Mucosa of descending colon (tissue), 3 donors: ENCODE measurements around the gene PRKAR2B. TPM values are rescaled to one million over a fixed set of nuclear protein-coding genes. Genes with fewer than 3 reads are reported as not detected.
"Not testable (repeated sequence)": the region's sequence is repeated elsewhere in the genome, so short reads cannot be mapped to it uniquely, and the experiment has no call there.

ENCODE experiments used
- ATAC-seq: fragments of 200-7000 bp; cut with Tn5 transposase; one replicate; pipeline ENCODE4 v1.9.1; 2020; ENCODE audit warnings: mild to moderate bottlenecking, moderate library complexity
- DNase-seq, 3 donors: peaks; one replicate each; pipeline ENCODE4 v3.0.0-alpha.2; 2020
- H3K36me3 ChIP-seq: fragments of 200-600 bp; one replicate; pipeline ENCODE4 v1.8.0; 2021; ENCODE audit warnings: low read depth, mild to moderate bottlenecking
- H3K4me1 ChIP-seq: fragments of 200-600 bp; one replicate; pipeline ENCODE4 v1.8.0; 2021; ENCODE audit warnings: low read depth, mild to moderate bottlenecking
- H3K4me3 ChIP-seq: fragments of 200-600 bp; one replicate; pipeline ENCODE4 v1.8.0; 2021; ENCODE audit warnings: mild to moderate bottlenecking
- H3K9me3 ChIP-seq: fragments of 200-600 bp; one replicate; pipeline ENCODE4 v1.8.0; 2021; ENCODE audit warnings: mild to moderate bottlenecking
- intact Hi-C, 2 donors: fragments of 100-400 bp; cut with DNase I in 1 of 2; cut with micrococcal nuclease in 1 of 2; formaldehyde crosslinking; loops; one replicate each; pipeline versions ENCODE4 v1.11.0 to v1.11.1; 2022; cut with DNase I, micrococcal nuclease
- total RNA-seq, 3 donors: library from RNA; stranded (reverse); fragmentation: NEBNext Ultra II Directional in 2 of 3; extraction: Animal tissue kit (Norgen Biotek cat#: 25700) in 2 of 3; gene quantifications; one replicate each; pipeline versions ENCODE4 v1.2.1 to v1.2.4, GENCODE V29; 2021 to 2023
- TF ChIP-seq, protein P1 (sequence below): fragments of 200-600 bp; IDR thresholded peaks from one replicate; pipeline ENCODE4 v1.8.0; 2022; ENCODE audit warnings: antibody characterized with exemption, mild to moderate bottlenecking
- donor health status: DM: no; HTN: no; CAD: no; lungs with moderate emphysema.
- donor health status: DM: no; HTN: no; CAD: no.
- donor health status: DM: no; HTN: yes; CAD: no.

PRKAR2B gene
- total RNA-seq, 3 donors from 2014 or later: 4.6 to 20.8 (median 6.4) TPM

DNA sequence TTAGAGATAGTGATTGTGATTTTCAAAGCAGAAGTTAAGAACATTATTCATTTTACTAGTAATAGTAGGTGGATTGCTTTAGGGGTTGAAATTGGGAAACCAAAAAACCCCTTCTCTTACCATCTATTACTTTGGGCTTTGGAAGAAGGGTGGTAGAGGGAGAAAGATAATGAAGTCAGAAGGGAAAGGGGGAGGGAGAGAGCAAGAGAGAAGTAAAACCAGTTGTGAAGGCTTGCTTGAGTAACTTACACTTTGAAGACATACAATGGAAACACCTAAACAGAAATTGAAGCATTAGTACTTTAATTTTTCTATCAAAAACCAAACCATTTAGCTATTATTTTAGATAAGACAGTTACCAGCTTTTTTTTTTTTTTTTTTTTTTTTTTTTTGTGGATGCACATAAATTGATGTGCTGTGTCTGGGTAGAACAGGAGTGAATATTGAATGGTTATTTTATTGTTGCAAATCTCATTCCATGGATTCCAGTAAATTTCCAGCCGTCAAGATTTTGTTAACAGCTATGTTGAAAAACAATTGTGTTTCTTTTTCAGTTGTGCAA is 5.5 kb downstream of the PRKAR2B start:
- ATAC-seq (no peak), DNase-seq (no peak)
- H3K4me1 ChIP-seq: peaks cover 12% of the 10 kb centered on the region
- no peaks in the 10 kb centered on the region for H3K36me3 ChIP-seq
- TF ChIP-seq, protein P1, sequence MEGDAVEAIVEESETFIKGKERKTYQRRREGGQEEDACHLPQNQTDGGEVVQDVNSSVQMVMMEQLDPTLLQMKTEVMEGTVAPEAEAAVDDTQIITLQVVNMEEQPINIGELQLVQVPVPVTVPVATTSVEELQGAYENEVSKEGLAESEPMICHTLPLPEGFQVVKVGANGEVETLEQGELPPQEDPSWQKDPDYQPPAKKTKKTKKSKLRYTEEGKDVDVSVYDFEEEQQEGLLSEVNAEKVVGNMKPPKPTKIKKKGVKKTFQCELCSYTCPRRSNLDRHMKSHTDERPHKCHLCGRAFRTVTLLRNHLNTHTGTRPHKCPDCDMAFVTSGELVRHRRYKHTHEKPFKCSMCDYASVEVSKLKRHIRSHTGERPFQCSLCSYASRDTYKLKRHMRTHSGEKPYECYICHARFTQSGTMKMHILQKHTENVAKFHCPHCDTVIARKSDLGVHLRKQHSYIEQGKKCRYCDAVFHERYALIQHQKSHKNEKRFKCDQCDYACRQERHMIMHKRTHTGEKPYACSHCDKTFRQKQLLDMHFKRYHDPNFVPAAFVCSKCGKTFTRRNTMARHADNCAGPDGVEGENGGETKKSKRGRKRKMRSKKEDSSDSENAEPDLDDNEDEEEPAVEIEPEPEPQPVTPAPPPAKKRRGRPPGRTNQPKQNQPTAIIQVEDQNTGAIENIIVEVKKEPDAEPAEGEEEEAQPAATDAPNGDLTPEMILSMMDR: no peak
- no peaks in the 10 kb centered on the region for H3K9me3 ChIP-seq
- intact Hi-C loops: no loop called here
- no peak overlapping the region for H3K4me3 ChIP-seq

DNA sequence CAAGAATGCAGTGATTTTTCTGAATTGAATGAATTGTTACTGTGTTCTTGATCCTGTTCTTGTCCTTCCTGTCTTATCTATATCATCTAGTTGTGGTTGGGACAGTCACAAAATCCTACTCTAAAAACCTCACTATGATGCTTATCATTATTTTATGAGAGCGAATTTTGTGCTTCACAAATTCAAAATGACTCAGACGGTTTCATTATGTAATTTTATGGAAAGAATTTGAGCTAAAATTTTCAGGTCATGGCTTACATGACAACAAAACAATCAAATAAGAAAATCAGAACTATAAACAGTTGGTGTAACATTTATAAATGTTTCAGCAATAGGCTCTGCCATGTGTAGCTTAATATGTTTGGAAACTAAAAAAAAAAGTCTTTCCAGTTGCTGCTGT is 6.9 kb downstream of the PRKAR2B start:
- DNase-seq (no peak), ATAC-seq (no peak)
- H3K4me3 ChIP-seq: no peak overlapping the region
- no peaks in the 10 kb centered on the region for H3K36me3 ChIP-seq
- intact Hi-C loops: no loop called here
- H3K4me1 ChIP-seq: no peaks in the 10 kb centered on the region
- TF ChIP-seq, protein P1: no peak
- H3K9me3 ChIP-seq: no peaks in the 10 kb centered on the region

DNA sequence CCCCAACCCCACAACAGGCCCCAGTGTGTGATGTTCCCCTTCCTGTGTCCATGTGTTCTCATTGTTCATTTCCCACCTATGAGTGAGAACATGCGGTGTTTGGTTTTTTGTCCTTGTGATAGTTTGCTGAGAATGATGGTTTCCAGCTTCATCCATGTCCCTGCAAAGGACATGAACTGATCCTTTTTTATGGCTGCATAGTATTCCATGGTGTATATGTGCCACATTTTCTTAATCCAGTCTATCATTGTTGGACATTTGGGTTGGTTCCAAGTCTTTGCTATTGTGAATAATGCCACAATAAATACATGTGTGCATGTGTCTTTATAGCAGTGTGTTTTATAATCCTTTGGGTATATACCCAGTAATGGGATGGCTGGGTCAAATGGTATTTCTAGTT is 10.5 kb downstream of the PRKAR2B start:
- H3K4me3 ChIP-seq, DNase-seq, H3K36me3 ChIP-seq, H3K9me3 ChIP-seq, H3K4me1 ChIP-seq, intact Hi-C loops, ATAC-seq: not testable (repeated sequence)

DNA sequence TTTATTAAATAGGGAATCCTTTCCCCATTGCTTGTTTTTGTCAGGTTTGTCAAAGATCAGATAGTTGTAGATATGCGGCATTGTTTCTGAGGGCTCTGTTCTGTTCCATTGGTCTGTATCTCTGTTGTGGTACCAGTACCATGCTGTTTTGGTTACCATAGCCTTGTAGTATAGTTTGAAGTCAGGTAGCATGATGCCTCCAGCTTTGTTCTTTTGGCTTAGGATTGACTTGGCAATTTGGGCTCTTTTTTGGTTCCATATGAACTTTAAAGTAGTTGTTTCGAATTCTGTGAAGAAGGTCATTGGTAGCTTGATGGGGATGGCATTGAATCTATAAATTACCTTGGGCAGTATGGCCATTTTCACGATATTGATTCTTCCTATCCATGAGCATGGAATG is 11.6 kb downstream of the PRKAR2B start:
- H3K36me3 ChIP-seq, H3K4me1 ChIP-seq, H3K9me3 ChIP-seq, H3K4me3 ChIP-seq, DNase-seq, intact Hi-C loops, ATAC-seq: not testable (repeated sequence)

DNA sequence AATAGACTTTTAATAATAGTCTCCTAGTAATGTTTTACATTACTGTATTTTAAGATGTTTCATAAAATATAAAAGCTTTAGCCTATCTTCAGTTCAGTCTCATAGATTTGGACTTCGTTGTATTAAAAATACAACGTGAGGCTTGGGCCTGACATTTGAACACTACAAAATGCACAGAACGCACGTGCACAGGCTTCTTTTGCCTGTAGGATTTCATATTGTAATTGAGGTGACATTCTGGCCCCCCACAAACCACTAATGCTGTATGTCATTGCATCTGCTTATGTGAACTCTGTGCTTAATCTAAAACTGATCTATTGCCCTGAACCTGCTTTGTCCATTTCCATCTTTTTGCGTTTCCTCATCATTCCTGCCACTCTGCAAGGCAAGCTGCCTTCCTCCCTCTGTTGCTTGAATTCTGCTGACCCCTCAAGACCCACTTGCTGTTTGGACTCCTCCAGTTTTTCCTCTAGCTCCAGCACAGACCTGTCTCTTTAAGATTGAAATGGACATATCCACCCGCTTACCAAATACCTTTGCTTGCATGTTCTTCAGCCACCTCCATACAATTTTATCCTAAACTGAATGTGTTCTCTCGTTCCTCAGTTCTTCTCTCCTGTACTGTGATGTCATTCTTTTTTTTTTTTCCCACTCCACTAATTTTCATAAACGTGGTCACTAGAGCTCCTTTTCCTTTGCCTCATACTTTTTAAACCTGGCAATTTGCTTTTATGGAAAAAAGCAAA is 12.4 kb downstream of the PRKAR2B start:
- H3K9me3 ChIP-seq: no peaks in the 10 kb centered on the region
- H3K36me3 ChIP-seq: no peaks in the 10 kb centered on the region
- no peaks in the 10 kb centered on the region for H3K4me1 ChIP-seq
- TF ChIP-seq, protein P1: no peak
- DNase-seq (no peak), ATAC-seq (no peak)
- intact Hi-C loops: no loop called here
- no peak overlapping the region for H3K4me3 ChIP-seq

DNA sequence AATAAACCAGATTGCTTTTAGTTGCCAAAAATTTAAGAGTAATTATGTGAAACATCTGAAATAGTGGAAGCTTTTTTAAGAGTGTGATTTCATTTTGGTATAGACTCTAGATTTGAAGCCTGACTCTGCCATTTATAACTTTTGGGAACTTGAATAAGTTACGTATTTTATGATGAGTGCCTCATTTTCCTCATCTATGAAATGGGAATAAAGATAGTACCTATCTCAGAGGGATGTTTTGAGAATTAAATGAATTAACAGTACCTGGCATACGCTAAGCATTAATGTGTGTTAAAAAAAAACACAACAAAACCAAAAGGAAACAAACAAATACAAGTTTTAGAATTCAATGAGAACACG is 12.9 kb downstream of the PRKAR2B start:
- ATAC-seq: no peak
- intact Hi-C loops: no loop called here
- DNase-seq: no peak
- Histone ChIP-seq H3K4me3 (no peak overlapping the region), H3K9me3 (no peaks in the 10 kb centered on the region), H3K4me1 (no peaks in the 10 kb centered on the region), H3K36me3 (no peaks in the 10 kb centered on the region)
- TF ChIP-seq, protein P1: no peak
